ENCODE measurements around the gene POU2F2.

POU2F2 gene

DNA sequence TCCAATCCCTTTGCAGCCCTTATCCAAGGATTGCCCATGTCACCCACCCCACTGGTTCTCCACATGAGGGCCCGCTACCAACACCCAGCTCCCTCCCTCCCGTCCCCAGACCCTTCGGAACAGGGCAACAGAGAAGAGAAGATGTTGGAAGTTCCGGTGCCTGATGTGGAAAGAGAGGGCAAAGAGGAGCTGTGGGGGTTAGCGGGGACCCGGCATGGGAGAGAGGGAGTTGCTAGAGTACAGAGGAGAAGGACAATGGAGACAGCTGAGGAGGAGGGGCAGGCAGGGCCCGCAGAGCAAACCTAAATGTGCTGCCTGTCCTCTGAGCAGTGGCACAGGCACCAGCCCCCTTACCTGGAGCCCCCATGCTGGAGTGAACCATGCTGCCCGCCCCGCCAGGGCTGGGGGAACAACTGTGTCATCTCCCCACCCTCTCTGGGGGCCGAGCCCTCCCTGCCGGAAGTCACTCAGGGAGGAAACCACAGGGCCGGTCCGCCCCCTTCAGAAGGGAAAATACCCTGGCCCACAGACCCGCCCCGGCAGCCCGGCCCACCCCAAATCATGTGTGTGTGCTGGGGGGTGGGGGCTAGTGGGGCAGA, at the start of gene POU2F2:
TSS of gene POU2F2 (minus strand) at position 417 of the 599 bp plus-strand sequence. CDS start at position 382, 35 bp downstream.
- DNase-seq, result peak; percentile 87

DNA sequence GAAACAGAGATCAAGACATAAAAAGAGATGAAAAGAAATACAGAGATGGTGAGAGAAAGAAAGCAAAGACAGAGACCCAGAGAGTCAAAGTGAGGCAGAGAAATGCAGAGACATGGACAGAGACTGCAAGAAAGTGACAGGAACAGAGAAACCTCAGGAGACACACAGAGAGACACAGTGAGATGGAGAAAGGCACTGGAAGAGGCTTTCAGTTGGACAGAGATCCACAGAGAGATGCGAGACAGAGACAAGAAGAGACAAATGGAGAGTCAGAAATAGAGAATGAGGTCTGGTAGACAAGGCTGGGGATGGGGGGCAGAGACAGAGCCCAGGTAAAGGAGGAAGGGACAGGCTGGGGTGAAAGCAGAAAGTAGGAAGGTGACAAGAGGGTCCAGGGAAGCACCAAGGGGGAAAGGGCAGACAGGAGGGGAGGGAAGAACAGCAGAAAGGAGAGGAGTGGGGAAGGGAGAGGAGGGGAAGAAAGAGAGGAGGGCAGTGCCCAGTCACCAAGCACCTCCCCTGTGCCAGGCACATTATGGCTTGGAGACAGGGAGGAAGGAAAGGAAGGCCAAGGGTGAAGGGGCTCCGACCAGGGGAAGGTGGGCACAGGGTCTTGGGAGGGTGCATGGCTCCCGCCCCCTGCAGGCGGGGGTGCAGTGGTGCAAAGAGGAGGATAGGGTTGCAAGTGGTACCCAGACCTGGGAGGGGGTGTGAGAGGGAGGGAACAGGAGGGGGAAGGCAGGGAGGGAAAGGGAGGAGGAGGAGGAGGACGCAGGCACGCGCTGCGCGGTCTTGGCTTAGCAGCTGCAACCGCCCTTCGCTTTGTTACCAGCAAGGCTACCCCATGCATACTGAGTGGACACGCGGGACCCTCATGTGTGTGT, 46.8 kb upstream of the POU2F2 start:
- no peak for DNase-seq

DNA sequence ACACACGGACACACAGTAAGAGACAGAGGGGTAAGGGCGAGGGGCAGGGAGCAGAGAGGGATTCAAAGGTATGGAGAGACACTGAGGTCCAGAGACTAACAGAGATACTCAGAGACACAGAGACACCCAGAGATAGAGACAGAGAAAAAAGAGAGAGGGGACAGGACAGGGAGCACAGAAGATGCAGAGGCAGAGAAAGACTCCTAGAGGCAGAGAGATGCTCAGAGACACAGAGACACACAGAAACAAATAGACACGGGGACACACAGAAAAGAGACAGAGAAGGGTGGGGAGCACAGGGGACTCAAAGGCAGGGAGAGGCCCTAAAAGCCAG, 45.4 kb upstream of the POU2F2 start:
- DNase-seq, result no peak

DNA sequence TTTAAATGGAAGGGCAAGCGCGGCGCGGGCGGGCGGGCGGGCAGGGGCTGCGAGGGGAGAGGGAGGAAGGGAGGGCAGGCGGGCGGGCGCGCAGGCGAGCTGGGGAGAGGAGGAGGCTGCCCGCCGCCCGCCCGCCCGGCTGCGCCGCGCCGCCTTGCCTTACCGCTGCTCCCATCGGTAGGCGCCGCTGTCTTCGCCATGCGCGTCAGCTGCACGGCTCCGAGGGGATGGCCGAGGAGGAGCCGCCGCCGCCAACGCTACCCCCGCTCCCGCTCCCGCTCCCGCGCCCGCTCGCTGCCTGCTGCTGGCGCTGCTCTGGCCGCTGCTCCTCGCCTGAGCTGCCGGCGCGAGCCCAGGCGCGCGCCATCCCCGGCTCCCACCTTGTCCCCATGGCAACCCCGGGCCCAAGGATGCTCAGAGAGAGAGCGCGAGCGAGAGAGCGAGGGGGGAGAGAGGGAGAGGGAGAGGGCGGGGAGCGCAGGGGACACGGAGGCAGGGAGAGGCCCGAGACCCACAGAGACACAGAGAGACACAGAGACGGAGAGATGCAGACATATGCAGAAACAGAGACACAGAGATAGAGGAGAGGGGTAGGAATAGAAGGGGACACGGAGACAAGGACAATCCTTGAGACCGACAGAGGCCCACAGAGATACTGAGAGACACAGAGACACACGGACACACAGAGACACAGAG, 44.9 kb upstream of the POU2F2 start:
- peak; percentile 59 for DNase-seq

DNA sequence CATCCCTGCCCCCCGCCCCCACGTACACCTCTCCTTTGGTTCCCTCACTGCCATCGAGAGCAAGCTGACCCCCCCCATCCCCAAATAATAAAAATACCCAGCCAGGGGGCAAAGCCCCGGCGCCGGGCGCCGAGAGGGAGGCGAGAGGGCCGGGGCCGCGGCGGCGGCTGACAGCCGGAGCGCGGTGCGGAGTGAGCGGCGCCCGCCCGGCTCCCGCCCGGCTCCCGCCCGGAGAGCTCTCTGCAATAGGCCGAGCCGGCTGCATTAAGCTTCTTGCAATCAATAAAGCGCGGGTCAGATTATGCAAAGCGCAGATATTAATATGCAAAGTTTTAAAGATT, 44.4 kb upstream of the POU2F2 start:
- DNase-seq, result no peak

DNA sequence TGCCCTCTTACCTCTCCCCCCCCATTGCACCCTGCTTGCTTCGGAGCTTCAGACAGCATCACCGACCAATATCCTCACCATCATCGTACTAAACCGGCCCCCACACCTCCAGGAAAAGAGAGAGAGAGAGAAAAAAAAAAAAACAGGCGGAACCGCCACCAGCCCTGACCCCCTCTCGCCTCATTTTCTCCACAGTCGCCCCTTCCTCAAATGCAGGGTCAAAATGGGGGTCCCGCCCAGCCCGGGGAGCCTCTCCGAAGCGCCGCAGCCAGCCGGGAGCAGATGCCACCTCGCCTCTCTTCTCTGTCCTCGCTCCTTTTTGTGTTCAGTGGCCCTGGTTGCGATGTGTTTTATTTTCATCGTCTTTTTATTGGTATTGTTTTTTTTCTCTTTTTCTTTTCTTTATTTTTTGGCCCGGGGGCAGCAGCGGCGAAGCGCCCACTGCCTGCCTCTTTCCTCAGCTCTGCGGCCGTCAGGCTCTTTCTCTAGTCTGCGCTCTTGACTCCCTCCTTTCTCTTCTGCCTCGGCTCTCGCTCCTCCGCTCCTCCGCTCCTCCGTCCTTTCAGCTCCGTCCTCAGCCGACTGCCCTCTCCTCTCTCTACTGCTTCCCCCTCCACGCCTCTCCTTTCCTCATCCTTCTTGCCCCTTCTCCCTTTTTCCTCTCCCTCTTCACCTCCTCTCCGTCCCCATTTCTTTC, 43.9 kb upstream of the POU2F2 start:
- no peak for DNase-seq

DNA sequence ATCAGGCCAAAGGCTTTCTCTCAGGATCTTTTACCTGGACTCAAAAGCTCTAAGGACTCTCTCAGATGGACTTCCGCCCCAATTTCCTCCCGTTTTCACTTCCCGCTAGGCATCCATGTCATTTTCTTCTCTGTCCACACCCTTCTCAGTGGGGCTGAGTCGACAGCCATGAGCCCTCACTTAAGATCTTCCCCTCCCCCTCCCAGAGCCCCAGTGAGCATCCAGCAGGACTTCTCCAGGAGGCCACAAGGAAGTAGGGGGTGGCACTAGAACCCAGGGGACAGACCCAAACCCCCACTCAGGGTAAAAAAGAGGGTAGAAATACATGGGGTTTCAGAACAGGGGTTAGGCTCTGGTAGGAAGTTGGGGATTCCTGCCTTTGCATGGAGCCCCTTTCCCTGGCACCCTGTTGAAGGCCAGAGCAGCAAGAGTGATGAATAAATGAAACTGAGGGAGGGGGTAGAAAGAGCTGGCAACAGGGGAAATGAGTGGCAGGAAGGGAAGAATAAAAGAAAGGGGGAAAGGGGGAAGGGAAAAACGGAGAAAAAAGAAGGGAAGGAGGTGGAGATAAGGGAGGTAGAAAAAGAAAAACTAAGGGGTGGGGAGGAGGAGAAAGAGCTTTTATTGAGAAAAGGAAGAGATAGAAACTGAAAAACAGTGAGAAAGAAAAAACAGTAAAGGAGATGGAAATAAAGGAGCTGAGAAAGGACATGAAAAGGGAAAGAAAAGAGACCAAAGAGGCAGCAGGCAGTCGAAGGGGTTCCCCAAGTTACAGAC, 42.9 kb upstream of the POU2F2 start:
- no peak for DNase-seq

DNA sequence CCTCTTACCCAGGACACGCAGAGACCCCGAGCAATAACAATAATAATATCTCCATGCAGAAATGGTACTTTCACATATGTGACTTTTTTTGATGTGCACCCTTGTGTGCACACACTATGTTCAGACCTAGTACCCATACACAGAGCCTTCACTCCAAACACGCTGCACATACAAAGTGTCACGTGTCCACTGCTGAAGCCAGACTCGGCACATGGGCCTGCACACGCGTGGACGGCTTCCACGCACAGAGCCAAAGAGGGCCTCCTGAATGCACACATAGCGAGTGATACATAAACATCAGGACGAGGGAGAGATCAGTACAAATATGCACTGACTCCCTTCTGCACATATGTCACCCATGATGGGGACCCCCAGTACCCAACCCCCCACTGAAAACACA, 41.9 kb upstream of the POU2F2 start:
- no peak for DNase-seq

DNA sequence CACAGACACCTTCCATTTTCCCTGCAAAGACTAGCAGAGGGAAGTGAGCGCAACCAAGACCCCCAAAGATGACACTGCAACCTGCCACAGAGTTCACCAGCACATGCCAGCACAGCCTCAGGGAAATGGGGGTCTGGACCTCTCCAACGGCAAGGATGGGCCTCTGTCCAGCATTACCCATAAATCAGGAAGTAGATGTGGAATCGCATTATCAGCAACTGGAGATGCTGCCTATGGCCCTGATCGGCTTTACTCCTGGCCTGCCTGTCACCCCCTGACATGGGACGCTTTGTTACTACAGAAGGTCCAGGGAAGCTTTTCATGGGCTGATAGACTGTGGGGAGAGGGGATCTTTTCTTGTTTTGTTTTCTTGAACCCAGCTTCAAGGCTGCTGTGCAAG, 41.4 kb upstream of the POU2F2 start:
- DNase-seq, result no peak

DNA sequence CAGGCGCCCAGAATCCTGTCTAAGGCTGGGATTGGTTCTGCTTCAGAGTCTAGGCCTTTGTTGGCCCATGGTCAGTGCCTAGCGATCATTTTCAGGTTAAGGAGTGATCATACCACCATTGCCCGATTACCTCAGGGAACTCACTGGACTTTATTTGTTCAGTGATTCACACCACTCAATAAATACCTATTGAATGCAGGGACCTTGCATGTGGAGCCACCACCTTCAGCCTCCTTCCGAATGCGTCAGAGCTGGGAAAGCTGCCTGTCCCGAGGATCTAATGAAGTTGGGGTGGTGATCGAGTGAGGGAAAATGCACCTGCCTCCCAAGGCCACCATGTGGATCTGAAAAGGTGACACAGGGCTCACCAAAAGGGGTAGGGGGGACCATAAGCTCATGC, 40.0 kb upstream of the POU2F2 start:
- DNase-seq, result no peak

DNA sequence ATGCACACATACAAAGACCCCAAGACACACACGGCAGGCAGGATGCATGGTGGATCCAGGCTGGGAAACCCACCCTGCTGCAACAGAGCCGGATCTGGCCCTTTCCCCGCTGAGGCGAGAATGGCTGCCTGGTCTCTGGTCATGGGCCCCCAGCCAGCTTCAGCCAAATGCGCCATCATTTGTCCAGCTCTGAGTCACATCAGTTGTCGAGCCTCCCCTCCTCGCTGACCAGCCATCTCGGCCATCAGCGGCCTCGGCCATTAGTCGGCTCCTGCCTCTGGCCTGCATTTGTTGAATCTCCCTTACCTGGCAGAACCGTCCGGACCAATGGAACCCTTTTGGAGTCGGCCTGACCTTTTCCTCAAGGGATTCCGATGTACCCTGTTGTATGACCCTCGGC, 38.5 kb upstream of the POU2F2 start:
- no peak for DNase-seq

DNA sequence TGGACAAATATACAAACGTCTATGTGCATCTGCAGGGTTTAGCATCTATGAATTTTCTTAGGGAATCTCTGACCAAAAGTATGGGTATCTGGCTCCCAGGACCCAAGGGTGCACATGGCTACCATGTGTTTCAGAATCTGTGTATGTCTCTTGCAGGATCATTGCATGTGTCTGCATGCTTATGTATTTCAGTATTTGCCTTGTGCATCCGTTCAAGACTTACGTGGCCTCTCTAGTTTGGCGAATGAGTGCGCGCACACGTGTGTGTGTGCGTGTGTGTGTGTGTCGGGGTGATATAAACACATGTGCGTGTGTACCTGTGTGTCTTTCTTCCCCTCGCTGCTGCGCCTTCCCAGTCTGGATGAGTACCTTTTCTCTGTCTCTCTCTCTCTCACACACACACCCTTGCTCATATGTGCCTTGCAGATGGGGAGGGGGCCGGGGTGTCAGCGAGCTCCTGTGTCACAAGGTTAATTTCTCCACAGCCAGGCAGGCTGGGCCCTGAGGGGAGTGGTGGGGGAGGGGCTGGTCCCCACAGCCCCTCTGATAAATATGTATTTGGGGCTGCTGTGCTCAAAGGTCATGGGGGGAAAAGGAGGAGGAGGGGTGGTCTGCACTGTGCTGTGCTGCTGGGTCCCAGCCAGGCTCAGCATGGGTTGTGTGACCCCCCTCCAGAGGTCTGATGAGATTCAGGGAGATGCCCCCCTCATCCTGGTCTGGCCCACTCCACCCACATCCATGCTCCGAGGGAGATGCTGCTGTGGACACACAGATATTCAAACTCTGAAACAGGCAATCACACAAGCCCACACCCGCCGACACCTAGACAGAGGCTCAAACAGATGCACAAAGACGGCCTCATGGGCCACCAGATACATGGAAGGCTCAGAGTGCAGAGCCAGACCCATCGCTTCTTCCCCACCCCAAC, 37.5 kb upstream of the POU2F2 start:
- no peak for DNase-seq

DNA sequence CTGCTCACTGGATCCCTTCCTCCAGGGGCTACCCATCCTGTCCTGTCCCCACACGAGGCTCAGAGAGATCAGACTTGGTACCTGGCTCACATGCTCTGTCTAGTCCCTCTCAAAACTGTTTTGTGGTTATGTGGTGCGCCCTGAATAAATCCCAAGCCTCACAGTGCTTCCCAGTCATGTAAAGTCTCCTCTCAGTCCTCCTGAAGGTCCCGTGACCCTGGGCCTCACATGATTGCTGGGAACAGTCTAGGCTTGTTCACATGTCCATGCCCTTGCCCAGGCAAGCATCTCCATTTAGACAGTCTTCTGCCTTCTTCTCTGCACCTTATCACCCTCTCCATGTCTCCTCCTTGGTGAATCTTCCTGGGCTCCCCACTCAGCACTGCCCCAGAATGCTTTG, 36.0 kb upstream of the POU2F2 start:
- DNase-seq, result no peak

DNA sequence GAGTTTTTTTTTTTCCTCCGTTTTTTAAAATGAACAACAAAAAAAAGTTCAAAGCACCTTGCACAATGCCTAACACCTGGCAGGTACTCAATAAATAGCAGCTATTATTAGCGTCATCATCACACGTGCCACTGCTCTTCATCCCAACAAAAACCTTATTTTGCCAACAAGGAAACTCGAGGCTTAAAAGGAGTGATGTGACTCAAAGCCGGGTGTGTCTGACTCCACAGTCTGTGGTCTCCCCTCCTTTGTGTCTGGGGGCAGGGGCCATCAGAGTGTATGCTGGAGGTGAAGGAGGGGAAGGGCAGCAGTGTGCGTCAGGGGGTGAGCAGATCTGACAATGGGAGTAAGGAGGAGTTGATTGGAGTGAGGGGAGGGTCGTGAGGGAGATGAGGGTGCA, 34.1 kb upstream of the POU2F2 start:
- no peak for DNase-seq

DNA sequence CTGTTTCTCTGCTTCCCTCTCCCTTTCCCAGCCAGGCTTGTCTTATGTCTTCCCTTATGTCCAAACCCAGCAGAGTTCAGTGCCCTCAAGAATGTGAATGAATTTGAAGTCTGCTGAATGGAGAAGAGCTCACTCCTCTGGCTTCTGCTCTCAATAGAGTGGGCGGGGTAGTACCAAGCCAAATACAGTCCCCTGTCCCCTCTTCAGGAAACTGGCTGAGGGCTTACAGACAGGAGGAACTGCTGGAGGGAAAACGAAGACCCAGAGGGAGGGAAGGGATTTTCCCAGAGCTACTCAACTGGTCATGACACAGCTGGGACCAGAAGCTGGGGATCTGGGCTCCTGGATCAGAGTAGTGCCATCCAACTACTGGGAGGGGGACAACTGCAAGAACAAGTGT, 32.9 kb upstream of the POU2F2 start:
- DNase-seq, result no peak

DNA sequence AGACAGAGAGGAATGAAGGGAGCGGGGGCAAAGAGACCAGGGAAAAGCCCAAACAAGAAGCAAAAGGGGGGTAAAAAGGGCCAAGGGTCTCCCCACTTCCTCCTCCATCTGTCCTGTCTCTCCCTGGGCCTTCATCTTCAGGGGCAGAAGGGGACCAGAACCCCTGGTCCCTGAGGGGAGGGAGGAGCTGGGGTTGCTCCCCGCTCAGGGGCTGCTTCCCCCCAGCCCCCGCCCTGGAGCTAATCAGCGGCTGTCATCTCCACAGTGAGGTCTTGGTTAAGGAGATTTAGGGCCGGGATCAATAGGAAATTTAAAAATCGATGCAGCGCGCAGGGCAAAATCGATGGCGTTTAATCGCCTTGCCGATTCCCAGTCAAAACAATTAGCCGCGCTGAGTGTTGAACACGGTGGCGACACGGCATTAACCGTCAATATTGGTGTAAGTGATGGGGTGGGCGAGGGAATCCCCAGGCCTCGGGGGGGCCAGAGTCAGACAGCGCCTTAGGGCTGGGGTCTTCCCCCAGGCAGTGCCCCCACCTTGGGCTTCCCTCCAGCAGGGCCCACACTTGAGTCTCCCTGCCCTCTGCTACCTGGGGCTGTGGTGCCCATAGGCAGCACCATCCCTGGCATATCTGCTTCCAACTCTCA, 29.5 kb upstream of the POU2F2 start:
- no peak for DNase-seq

DNA sequence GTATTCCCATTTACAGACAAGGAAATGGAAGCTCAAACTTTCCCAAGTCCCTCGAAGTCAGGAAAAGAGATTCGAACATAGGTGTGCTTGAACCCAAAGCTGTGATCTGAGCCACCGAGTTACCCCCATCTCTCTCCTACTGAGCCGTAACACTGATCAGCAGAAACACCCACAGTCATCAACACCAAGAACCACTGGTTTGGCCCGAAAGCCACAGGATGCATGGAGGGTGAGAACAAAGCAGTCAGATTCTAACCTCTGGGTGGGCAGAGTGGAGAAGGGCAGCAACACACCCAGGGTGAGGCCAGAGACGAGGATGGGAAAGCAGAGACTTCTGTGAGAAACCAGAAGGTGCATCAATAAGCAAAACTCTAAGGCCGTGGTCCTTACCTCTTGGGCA, 27.7 kb upstream of the POU2F2 start:
- DNase-seq, result no peak

DNA sequence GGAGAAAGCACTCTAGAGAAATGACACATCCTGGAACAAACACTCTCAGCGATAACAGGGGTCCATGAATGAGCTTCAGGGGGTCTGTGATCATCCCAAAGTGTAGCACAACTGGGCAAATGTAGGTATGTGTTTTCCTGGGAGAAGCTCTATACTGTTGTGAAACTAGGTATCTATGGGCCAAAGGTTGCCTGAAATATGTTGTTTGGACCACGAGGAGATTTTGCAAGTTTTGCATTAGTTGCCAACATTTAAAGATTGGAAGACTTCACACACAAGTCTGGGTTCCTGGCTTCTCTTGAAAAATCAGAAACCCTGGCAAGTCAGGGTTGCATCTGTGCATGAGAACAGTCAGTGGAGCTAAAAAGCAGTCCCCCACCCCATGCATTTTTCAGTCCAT, 26.7 kb upstream of the POU2F2 start:
- no peak for DNase-seq

DNA sequence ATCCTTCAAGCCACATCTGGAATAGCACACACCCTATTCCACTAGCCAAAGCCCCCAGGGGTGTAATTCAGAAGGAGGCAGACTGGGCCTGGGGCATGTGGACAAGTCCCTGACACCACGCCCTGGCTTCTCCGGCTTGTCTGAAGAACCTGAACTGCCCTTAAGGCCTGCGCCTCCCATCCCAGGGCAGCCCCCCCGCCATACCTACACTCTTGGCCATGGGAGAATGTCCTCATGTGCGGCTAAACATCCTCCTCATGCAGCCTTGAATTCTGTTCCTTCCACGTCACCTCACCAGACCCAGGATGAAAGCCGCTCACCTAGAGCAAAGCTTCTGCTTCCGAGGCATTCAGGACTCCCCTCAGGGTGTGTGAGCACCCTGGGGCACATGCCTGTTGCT, 24.3 kb upstream of the POU2F2 start:
- DNase-seq, result no peak

DNA sequence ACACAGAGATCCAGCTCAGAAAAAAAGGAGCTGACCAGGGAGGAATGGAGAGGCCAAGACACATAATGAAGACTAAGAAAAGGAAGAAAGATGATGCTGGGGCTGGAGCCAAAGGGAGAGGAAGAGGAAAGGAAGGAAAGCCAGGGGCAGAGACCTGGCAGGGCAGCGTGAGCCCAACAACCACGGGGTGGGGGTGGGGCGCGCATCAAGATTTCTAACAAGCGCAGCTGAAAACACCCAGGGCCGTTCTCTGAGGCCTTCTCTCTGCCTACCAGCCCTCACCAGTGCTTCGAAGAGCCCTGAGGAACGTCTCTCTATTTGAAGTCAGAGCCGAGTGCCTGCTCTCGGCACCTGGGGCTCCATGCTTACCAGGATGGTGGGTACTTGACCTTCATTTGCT, 23.6 kb upstream of the POU2F2 start:
- DNase-seq, result no peak
